Astrocyte of the spinal cord (primary cell): Measurements from ENCODE around the gene DPP10.
"Not testable (repeated sequence)": the region's sequence is repeated elsewhere in the genome, so short reads cannot be mapped to it uniquely, and the experiment has no call there.

Experiments used
- DNase-seq: peaks from one replicate; pipeline ENCODE4 v3.0.0; 2011; ENCODE audit warnings: low read depth, low spot score
- H3K4me3 ChIP-seq: 2 replicates; pipeline ENCODE4 v1.5.1; 2011; ENCODE audit warnings: low read depth, mild to moderate bottlenecking, low read length, moderate library complexity
- CTCF ChIP-seq: IDR thresholded peaks from 2 replicates; pipeline ENCODE4 v1.5.1; 2012; ENCODE audit warnings: low read depth, mild to moderate bottlenecking, low read length, inconsistent platforms
- in situ Hi-C: cut with HindIII; loops from 2 replicates; pipeline ENCODE4 v1.10.0; 2017; ENCODE audit warnings: low sequenced_read_pairs

Gene DPP10

GRCh38 chr2:114442510-114442909, at the start of gene DPP10:
DPP10 (plus strand) TSS chr2:114442641.
- in situ Hi-C loops, result no loop called here
- H3K4me3 ChIP-seq, result no peak within 1 kb of the TSS
- TF ChIP-seq CTCF, result no peak
- DNase-seq, result peak; percentile 0

- H3K4me3 ChIP-seq, result no peak overlapping the region
- no peak for DNase-seq
- in situ Hi-C loops, result no loop called here
- no peak for TF ChIP-seq CTCF
Observed at GRCh38 chr2:114400890-114401289, 41.6 kb upstream of the DPP10 start.

GRCh38 chr2:114405247-114406116, 37.0 kb upstream of the DPP10 start:
- H3K4me3 ChIP-seq, result no peak overlapping the region
- in situ Hi-C loops, result no loop called here
- DNase-seq, result no peak
- TF ChIP-seq CTCF, result no peak

- in situ Hi-C loops, result no loop called here
- no peak for TF ChIP-seq CTCF
- H3K4me3 ChIP-seq, result no peak overlapping the region
- no peak for DNase-seq
Observed at GRCh38 chr2:114406347-114406746, 36.1 kb upstream of the DPP10 start.

GRCh38 chr2:114407353-114407752, 35.1 kb upstream of the DPP10 start:
- in situ Hi-C loops, H3K4me3 ChIP-seq, DNase-seq: not testable (repeated sequence)

- no peak for DNase-seq
- in situ Hi-C loops, result no loop called here
- no peak overlapping the region for H3K4me3 ChIP-seq
- no peak for TF ChIP-seq CTCF
Observed at GRCh38 chr2:114421781-114422180, 20.7 kb upstream of the DPP10 start.

- in situ Hi-C loops, result no loop called here
Observed at GRCh38 chr2:114424699-114425098, 17.7 kb upstream of the DPP10 start.

More at GRCh38 chr2:114424699-114425098, 17.7 kb upstream of the DPP10 start:
- no peak overlapping the region for H3K4me3 ChIP-seq
- no peak for DNase-seq
- TF ChIP-seq CTCF, result no peak
